ENCODE results near the gene QRICH2. TPM values are rescaled to one million over a fixed set of nuclear protein-coding genes. Genes with fewer than 3 reads are reported as not detected.

The QRICH2 gene
- total RNA-seq, 1 donor from 2014 or later = 3.8 TPM

DNA sequence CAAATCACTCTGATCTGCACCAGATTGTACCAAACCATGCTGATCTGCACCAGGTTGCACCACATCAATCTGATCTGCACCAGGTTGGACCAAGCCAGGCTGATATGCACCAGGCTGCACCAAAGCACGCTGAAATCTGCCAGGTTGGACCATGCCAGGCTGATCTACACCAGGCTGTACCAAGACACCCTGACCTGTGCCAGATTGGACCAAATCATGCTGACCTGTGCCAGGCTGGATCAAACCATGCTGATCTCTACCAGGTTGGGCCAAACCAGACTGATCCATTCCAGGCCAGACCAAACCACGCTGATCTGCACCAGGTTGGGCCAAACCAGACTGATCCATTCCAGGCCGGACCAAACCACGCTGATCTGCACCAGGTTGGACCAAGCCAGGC is 15.5 kb downstream of the QRICH2 start:
- no peaks in the 10 kb centered on the region for H3K4me1 Mint-ChIP-seq (ENCODE audit: low read depth, unreplicated experiment)
- no peaks in the 10 kb centered on the region for H3K9me3 Mint-ChIP-seq (ENCODE audit: unreplicated experiment)
- H3K4me3 Mint-ChIP-seq (ENCODE audit: unreplicated experiment) = no peak overlapping the region
- no peak overlapping the region for H3K4me3 ChIP-seq (ENCODE audit: insufficient read depth, low read depth, low read length)
- FAIRE-seq (no peak), DNase-seq (ENCODE audit: low read depth) (no peak)
- TF ChIP-seq CTCF (IDR thresholded peaks at IDR 0.05; ENCODE audit: insufficient read depth, low read depth, low read length) (no peak), EZH2 (IDR thresholded peaks at IDR 0.05; ENCODE audit: insufficient read depth, low read length) (no peak)
- H3K27me3 Mint-ChIP-seq (ENCODE audit: low read depth, unreplicated experiment) = peaks cover 5% of the 10 kb centered on the region
- H3K36me3 ChIP-seq (ENCODE audit: insufficient read depth, low read length) = peaks cover 7% of the 10 kb centered on the region
- H3K9ac ChIP-seq (ENCODE audit: low read length) = no peak overlapping the region
- no peaks in the 10 kb centered on the region for H4K20me1 ChIP-seq (ENCODE audit: insufficient read depth, low read length)
- no peak overlapping the region for H3K27ac Mint-ChIP-seq (ENCODE audit: unreplicated experiment)
- no peaks in the 10 kb centered on the region for H3K79me2 ChIP-seq (ENCODE audit: insufficient read depth, low read length)
- H3K27me3 ChIP-seq (ENCODE audit: insufficient read depth, low read length) = no peaks in the 10 kb centered on the region
- no peaks in the 10 kb centered on the region for H3K9me3 ChIP-seq (ENCODE audit: insufficient read depth, low read depth, low read length)
- peaks cover 34% of the 10 kb centered on the region for H3K36me3 Mint-ChIP-seq (ENCODE audit: low read depth, unreplicated experiment)
- no peak overlapping the region for H3K27ac ChIP-seq (ENCODE audit: low read depth, low read length)
- H3K4me1 ChIP-seq (ENCODE audit: insufficient read depth, low read length) = no peaks in the 10 kb centered on the region
- no peak overlapping the region for H2AFZ ChIP-seq (ENCODE audit: low read depth, low read length)
- H3K4me2 ChIP-seq (ENCODE audit: low read length) = no peak overlapping the region

- Histone ChIP-seq H4K20me1 (ENCODE audit: insufficient read depth, low read length) (no peaks in the 10 kb centered on the region), H3K9me3 (ENCODE audit: insufficient read depth, low read depth, low read length) (no peaks in the 10 kb centered on the region), H3K4me2 (ENCODE audit: low read length) (no peak overlapping the region), H3K4me1 (ENCODE audit: insufficient read depth, low read length) (no peaks in the 10 kb centered on the region), H3K79me2 (ENCODE audit: insufficient read depth, low read length) (no peaks in the 10 kb centered on the region), H3K27ac (ENCODE audit: low read depth, low read length) (no peak overlapping the region), H3K4me3 (ENCODE audit: insufficient read depth, low read depth, low read length) (no peak overlapping the region), H2AFZ (ENCODE audit: low read depth, low read length) (no peak overlapping the region), H3K36me3 (ENCODE audit: insufficient read depth, low read length) (no peaks in the 10 kb centered on the region), H3K9ac (ENCODE audit: low read length) (no peak overlapping the region), H3K27me3 (ENCODE audit: insufficient read depth, low read length) (no peaks in the 10 kb centered on the region)
- no peak for FAIRE-seq
- no peak for TF ChIP-seq EZH2 (IDR thresholded peaks at IDR 0.05; ENCODE audit: insufficient read depth, low read length)
- TF ChIP-seq CTCF (IDR thresholded peaks at IDR 0.05; ENCODE audit: insufficient read depth, low read depth, low read length) = no peak
- Mint-ChIP-seq H3K4me1 (ENCODE audit: low read depth, unreplicated experiment) (peaks cover 5% of the 10 kb centered on the region), H3K27ac (ENCODE audit: unreplicated experiment) (no peak overlapping the region), H3K9me3 (ENCODE audit: unreplicated experiment) (no peaks in the 10 kb centered on the region), H3K27me3 (ENCODE audit: low read depth, unreplicated experiment) (peaks cover 3% of the 10 kb centered on the region), H3K36me3 (ENCODE audit: low read depth, unreplicated experiment) (peaks cover 6% of the 10 kb centered on the region), H3K4me3 (ENCODE audit: unreplicated experiment) (no peak overlapping the region)
- no peak for DNase-seq (ENCODE audit: low read depth)
Measured at GRCh38 chr17:76281573-76282371, 26.3 kb downstream of the QRICH2 start.

GRCh38 chr17:76280650-76281049 is 27.4 kb downstream of the QRICH2 start:
- Mint-ChIP-seq H3K27ac (ENCODE audit: unreplicated experiment) (no peak overlapping the region), H3K9me3 (ENCODE audit: unreplicated experiment) (no peaks in the 10 kb centered on the region), H3K4me3 (ENCODE audit: unreplicated experiment) (no peak overlapping the region), H3K27me3 (ENCODE audit: low read depth, unreplicated experiment) (peaks cover 3% of the 10 kb centered on the region), H3K36me3 (ENCODE audit: low read depth, unreplicated experiment) (peaks cover 6% of the 10 kb centered on the region), H3K4me1 (ENCODE audit: low read depth, unreplicated experiment) (peaks cover 5% of the 10 kb centered on the region)
- H2AFZ ChIP-seq (ENCODE audit: low read depth, low read length) = no peak overlapping the region
- TF ChIP-seq EZH2 (IDR thresholded peaks at IDR 0.05; ENCODE audit: insufficient read depth, low read length) = no peak
- no peaks in the 10 kb centered on the region for H4K20me1 ChIP-seq (ENCODE audit: insufficient read depth, low read length)
- DNase-seq (ENCODE audit: low read depth) (no peak), FAIRE-seq (no peak)
- no peaks in the 10 kb centered on the region for H3K27me3 ChIP-seq (ENCODE audit: insufficient read depth, low read length)
- H3K36me3 ChIP-seq (ENCODE audit: insufficient read depth, low read length) = no peaks in the 10 kb centered on the region
- no peak overlapping the region for H3K4me2 ChIP-seq (ENCODE audit: low read length)
- no peak overlapping the region for H3K4me3 ChIP-seq (ENCODE audit: insufficient read depth, low read depth, low read length)
- H3K4me1 ChIP-seq (ENCODE audit: insufficient read depth, low read length) = no peaks in the 10 kb centered on the region
- no peaks in the 10 kb centered on the region for H3K79me2 ChIP-seq (ENCODE audit: insufficient read depth, low read length)
- no peak overlapping the region for H3K27ac ChIP-seq (ENCODE audit: low read depth, low read length)
- H3K9me3 ChIP-seq (ENCODE audit: insufficient read depth, low read depth, low read length) = no peaks in the 10 kb centered on the region
- H3K9ac ChIP-seq (ENCODE audit: low read length) = no peak overlapping the region

Data from astrocyte (in vitro differentiated cells and primary cell).